Measurements from ENCODE around the gene VSIG10L2.

VSIG10L2 gene

GRCh38 chr11:125948278-125949051, 2.6 kb downstream of the VSIG10L2 start:
- DNase-seq, result no peak

GRCh38 chr11:125949271-125950177, 3.7 kb downstream of the VSIG10L2 start:
- no peak for DNase-seq

GRCh38 chr11:125950178-125950490, 4.3 kb downstream of the VSIG10L2 start:
- no peak for DNase-seq

- no peak for DNase-seq
These were observed 5.1 kb downstream of the VSIG10L2 start for GRCh38 chr11:125950696-125951651.

- DNase-seq, result no peak
These were observed 5.9 kb downstream of the VSIG10L2 start for GRCh38 chr11:125951731-125952130.

- DNase-seq, result no peak
These were observed 6.7 kb downstream of the VSIG10L2 start for GRCh38 chr11:125952559-125952958.

- DNase-seq, result no peak
These were observed 7.1 kb downstream of the VSIG10L2 start for GRCh38 chr11:125952973-125953372.

- no peak for DNase-seq
These were observed 7.6 kb downstream of the VSIG10L2 start for GRCh38 chr11:125953401-125953935.

- no peak for DNase-seq
These were observed 8.5 kb downstream of the VSIG10L2 start for GRCh38 chr11:125954123-125954944.

GRCh38 chr11:125954945-125955640, 9.2 kb downstream of the VSIG10L2 start:
- DNase-seq, result no peak

- no peak for DNase-seq
These were observed 10.0 kb downstream of the VSIG10L2 start for GRCh38 chr11:125955856-125956255.

GRCh38 chr11:125956391-125957134, 10.7 kb downstream of the VSIG10L2 start:
- DNase-seq, result no peak

- no peak for DNase-seq
These were observed 11.9 kb downstream of the VSIG10L2 start for GRCh38 chr11:125957618-125958332.

GRCh38 chr11:125958872-125959400, 13.1 kb downstream of the VSIG10L2 start:
- no peak for DNase-seq

- DNase-seq, result no peak
These were observed 13.7 kb downstream of the VSIG10L2 start for GRCh38 chr11:125959511-125959910.

GRCh38 chr11:125959931-125960330, 14.1 kb downstream of the VSIG10L2 start:
- no peak for DNase-seq

- DNase-seq, result no peak
These were observed 14.9 kb downstream of the VSIG10L2 start for GRCh38 chr11:125960771-125961170.

- DNase-seq, result no peak
These were observed 21.7 kb downstream of the VSIG10L2 start for GRCh38 chr11:125967515-125967914.

GRCh38 chr11:125968354-125968753, 22.5 kb downstream of the VSIG10L2 start:
- DNase-seq, result no peak

Measured in activated CD4-positive, CD25-positive, alpha-beta regulatory T cell (primary cell).